ENCODE data around the gene SEMA3D. TPM values are rescaled to one million over a fixed set of nuclear protein-coding genes. Genes with fewer than 3 reads are reported as not detected.

Gene SEMA3D
- total and polyA plus RNA-seq, 2 experiments from 2014 or later, result 1.5 to 7.2 TPM

- no peak overlapping the region for H3K27ac ChIP-seq (ENCODE audit: low read depth)
- no peaks in the 10 kb centered on the region for H3K79me2 ChIP-seq (replicated peaks; ENCODE audit: insufficient read depth)
- no peak overlapping the region for H2AFZ ChIP-seq
- Mint-ChIP-seq H3K27me3 (ENCODE audit: insufficient read depth, low read depth, poor library complexity) (no peaks in the 10 kb centered on the region), H3K4me1 (peaks cover 8% of the 10 kb centered on the region), H3K4me3 (no peak overlapping the region), H3K27ac (no peak overlapping the region), H3K36me3 (ENCODE audit: low read depth) (no peaks in the 10 kb centered on the region), H3K9me3 (no peaks in the 10 kb centered on the region)
- no peaks in the 10 kb centered on the region for H3K36me3 ChIP-seq (ENCODE audit: insufficient read depth)
- H3K9me2 ChIP-seq (ENCODE audit: insufficient read depth), result no peaks in the 10 kb centered on the region
- DNase-seq (ENCODE audit: low spot score), result no peak
- H3K4me2 ChIP-seq, result no peak overlapping the region
- H4K20me1 ChIP-seq (replicated peaks; ENCODE audit: insufficient read depth), result no peaks in the 10 kb centered on the region
- no peak for ATAC-seq
- H3K4me3 ChIP-seq, result no peak overlapping the region
- H3K4me1 ChIP-seq (ENCODE audit: insufficient read depth), result no peaks in the 10 kb centered on the region; the same call in 1 of the 2 replicates
- H3K27me3 ChIP-seq (ENCODE audit: insufficient read depth), result no peaks in the 10 kb centered on the region
- no peaks in the 10 kb centered on the region for H3F3A ChIP-seq (replicated peaks; ENCODE audit: low read depth)
- TF ChIP-seq STAT1 (IDR thresholded peaks at IDR 0.05; ENCODE audit: unreplicated experiment), result no peak
- no peak for TF ChIP-seq NANOG (IDR thresholded peaks at IDR 0.05; ENCODE audit: borderline replicate concordance)
- no peak for TF ChIP-seq POLR2AphosphoS5 (IDR thresholded peaks at IDR 0.05; ENCODE audit: low read depth)
- TF ChIP-seq ZNF114 (CRISPR knock-in tag; IDR thresholded peaks at IDR 0.05), result no peak
- no peak for TF ChIP-seq EZH2phosphoT487 (IDR thresholded peaks at IDR 0.05; ENCODE audit: unreplicated experiment)
- no peak for TF ChIP-seq JUNB (IDR thresholded peaks at IDR 0.05; ENCODE audit: unreplicated experiment)
- TF ChIP-seq, protein P1, sequence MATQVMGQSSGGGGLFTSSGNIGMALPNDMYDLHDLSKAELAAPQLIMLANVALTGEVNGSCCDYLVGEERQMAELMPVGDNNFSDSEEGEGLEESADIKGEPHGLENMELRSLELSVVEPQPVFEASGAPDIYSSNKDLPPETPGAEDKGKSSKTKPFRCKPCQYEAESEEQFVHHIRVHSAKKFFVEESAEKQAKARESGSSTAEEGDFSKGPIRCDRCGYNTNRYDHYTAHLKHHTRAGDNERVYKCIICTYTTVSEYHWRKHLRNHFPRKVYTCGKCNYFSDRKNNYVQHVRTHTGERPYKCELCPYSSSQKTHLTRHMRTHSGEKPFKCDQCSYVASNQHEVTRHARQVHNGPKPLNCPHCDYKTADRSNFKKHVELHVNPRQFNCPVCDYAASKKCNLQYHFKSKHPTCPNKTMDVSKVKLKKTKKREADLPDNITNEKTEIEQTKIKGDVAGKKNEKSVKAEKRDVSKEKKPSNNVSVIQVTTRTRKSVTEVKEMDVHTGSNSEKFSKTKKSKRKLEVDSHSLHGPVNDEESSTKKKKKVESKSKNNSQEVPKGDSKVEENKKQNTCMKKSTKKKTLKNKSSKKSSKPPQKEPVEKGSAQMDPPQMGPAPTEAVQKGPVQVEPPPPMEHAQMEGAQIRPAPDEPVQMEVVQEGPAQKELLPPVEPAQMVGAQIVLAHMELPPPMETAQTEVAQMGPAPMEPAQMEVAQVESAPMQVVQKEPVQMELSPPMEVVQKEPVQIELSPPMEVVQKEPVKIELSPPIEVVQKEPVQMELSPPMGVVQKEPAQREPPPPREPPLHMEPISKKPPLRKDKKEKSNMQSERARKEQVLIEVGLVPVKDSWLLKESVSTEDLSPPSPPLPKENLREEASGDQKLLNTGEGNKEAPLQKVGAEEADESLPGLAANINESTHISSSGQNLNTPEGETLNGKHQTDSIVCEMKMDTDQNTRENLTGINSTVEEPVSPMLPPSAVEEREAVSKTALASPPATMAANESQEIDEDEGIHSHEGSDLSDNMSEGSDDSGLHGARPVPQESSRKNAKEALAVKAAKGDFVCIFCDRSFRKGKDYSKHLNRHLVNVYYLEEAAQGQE (IDR thresholded peaks at IDR 0.05; ENCODE audit: unreplicated experiment), result no peak
- TF ChIP-seq, protein P2, sequence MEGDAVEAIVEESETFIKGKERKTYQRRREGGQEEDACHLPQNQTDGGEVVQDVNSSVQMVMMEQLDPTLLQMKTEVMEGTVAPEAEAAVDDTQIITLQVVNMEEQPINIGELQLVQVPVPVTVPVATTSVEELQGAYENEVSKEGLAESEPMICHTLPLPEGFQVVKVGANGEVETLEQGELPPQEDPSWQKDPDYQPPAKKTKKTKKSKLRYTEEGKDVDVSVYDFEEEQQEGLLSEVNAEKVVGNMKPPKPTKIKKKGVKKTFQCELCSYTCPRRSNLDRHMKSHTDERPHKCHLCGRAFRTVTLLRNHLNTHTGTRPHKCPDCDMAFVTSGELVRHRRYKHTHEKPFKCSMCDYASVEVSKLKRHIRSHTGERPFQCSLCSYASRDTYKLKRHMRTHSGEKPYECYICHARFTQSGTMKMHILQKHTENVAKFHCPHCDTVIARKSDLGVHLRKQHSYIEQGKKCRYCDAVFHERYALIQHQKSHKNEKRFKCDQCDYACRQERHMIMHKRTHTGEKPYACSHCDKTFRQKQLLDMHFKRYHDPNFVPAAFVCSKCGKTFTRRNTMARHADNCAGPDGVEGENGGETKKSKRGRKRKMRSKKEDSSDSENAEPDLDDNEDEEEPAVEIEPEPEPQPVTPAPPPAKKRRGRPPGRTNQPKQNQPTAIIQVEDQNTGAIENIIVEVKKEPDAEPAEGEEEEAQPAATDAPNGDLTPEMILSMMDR (conservative IDR thresholded peaks at IDR 0.05; ENCODE audit: low read depth in 2 of 2), result no peak
- TF ChIP-seq EZH2 (IDR thresholded peaks at IDR 0.05; ENCODE audit: low read depth, unreplicated experiment), result no peak
Observed at GRCh38 chr7:85133006-85133405, 53.9 kb downstream of the SEMA3D start.

GRCh38 chr7:85130702-85131101 is 56.2 kb downstream of the SEMA3D start:
- Histone ChIP-seq H3K27ac (ENCODE audit: low read depth) (no peak overlapping the region), H3K4me1 (ENCODE audit: insufficient read depth) (no peaks in the 10 kb centered on the region; the same call in 1 of the 2 replicates), H3K4me2 (no peak overlapping the region), H2AFZ (no peak overlapping the region), H3K9me2 (ENCODE audit: insufficient read depth) (no peaks in the 10 kb centered on the region), H3F3A (replicated peaks; ENCODE audit: low read depth) (no peaks in the 10 kb centered on the region), H3K36me3 (ENCODE audit: insufficient read depth) (no peaks in the 10 kb centered on the region), H3K79me2 (replicated peaks; ENCODE audit: insufficient read depth) (no peaks in the 10 kb centered on the region), H3K4me3 (no peak overlapping the region), H3K27me3 (ENCODE audit: insufficient read depth) (no peaks in the 10 kb centered on the region), H4K20me1 (replicated peaks; ENCODE audit: insufficient read depth) (no peaks in the 10 kb centered on the region)
- Mint-ChIP-seq H3K27ac (no peak overlapping the region), H3K4me1 (peaks cover 6% of the 10 kb centered on the region), H3K9me3 (no peaks in the 10 kb centered on the region), H3K27me3 (ENCODE audit: insufficient read depth, low read depth, poor library complexity) (no peaks in the 10 kb centered on the region), H3K4me3 (no peak overlapping the region), H3K36me3 (ENCODE audit: low read depth) (no peaks in the 10 kb centered on the region)
- ATAC-seq (no peak), DNase-seq (ENCODE audit: low spot score) (no peak)
- no peak for TF ChIP-seq ZNF331 (CRISPR knock-in tag; IDR thresholded peaks at IDR 0.05; ENCODE audit: low read depth)
- TF ChIP-seq, protein P2 (conservative IDR thresholded peaks at IDR 0.05; ENCODE audit: low read depth in 2 of 2), result no peak

All from GM23338 (cell line).